Umbilical cord (tissue), 1 donor: ENCODE measurements around the gene COMP. TPM values are rescaled to one million over a fixed set of nuclear protein-coding genes. Genes with fewer than 3 reads are reported as not detected.

Experiments used
- total RNA-seq: library from RNA; depleted of rRNA; stranded (reverse); fragments of >200 nt; gene quantifications from one replicate; pipeline ENCODE4 v1.2.3, GENCODE V29; 2014; ENCODE audit warnings: low replicate concordance; ENCODE audit not compliant: insufficient read depth

The COMP gene
- total RNA-seq, 1 donor from 2014 or later = 162 TPM

Other genes with a start within 250 kb of the COMP start
- 149 TPM for gene FKBP8, start 247.7 kb downstream of the COMP start, total RNA-seq
- 62.4 TPM for gene KXD1, start 233.4 kb downstream of the COMP start, total RNA-seq
- 513 TPM for gene UBA52, start 219.4 kb downstream of the COMP start, total RNA-seq
- gene REX1BD, start 202.5 kb downstream of the COMP start, total RNA-seq = 20.7 TPM
- 10.1 TPM for gene CRLF1, start 184.5 kb downstream of the COMP start, total RNA-seq
- gene TMEM59L, start 178.4 kb downstream of the COMP start, total RNA-seq = 6.3 TPM
- gene KLHL26, start 154.3 kb downstream of the COMP start, total RNA-seq = 4.6 TPM
- 1.4 TPM for gene CRTC1, start 107.6 kb downstream of the COMP start, total RNA-seq
- gene UPF1, start 40.7 kb upstream of the COMP start, total RNA-seq = 47.7 TPM
- not detected for gene CERS1, start 104.9 kb upstream of the COMP start, total RNA-seq
- gene COPE, start 128.1 kb upstream of the COMP start, total RNA-seq = 77.0 TPM
- 39.5 TPM for gene DDX49, start 128.4 kb upstream of the COMP start, total RNA-seq
- 31.3 TPM for gene HOMER3, start 149.9 kb upstream of the COMP start, total RNA-seq
- 32.7 TPM for gene SUGP2, start 242.2 kb upstream of the COMP start, total RNA-seq
- 19.3 TPM for gene ARMC6, start 242.3 kb upstream of the COMP start, total RNA-seq